Activated CD8-positive, alpha-beta T cell treated with anti-CD3 and anti-CD28 coated beads for 36 hours (primary cell): ENCODE data around the gene HIVEP1. TPM values are rescaled to one million over a fixed set of nuclear protein-coding genes. Genes with fewer than 3 reads are reported as not detected.
A peak's percentile ranks its signal among the peaks of the same experiment; 100 is the strongest.

Experiments used
- ATAC-seq: fragments of 200-7000 bp; cut with Tn5 transposase; one replicate; pipeline ENCODE4 v1.10.0; 2021; ENCODE audit warnings: mild to moderate bottlenecking, moderate library complexity
- CTCF ChIA-PET: fragments of 350-600 bp; sonication (Branson Sonifier 250); formaldehyde crosslinking; loops from one replicate; lab custom pipeline; 2021; ENCODE audit warnings: antibody characterized with exemption; lab: Charles Lee
- POLR2A ChIA-PET: fragments of 350-600 bp; sonication (Branson Sonifier 250); formaldehyde crosslinking; loops from one replicate; lab custom pipeline; 2021; ENCODE audit warnings: antibody characterized with exemption; lab: Charles Lee
- DNase-seq: peaks from one replicate; pipeline ENCODE4 v3.0.0-alpha.2; 2020
- H3K27ac Mint-ChIP-seq: one replicate; pipeline ENCODE4 v1.8.0; 2021; ENCODE audit warnings: mild to moderate bottlenecking, mixed read lengths
- H3K27me3 Mint-ChIP-seq: one replicate; pipeline ENCODE4 v1.8.0; 2021; ENCODE audit warnings: mixed read lengths
- H3K36me3 Mint-ChIP-seq: one replicate; pipeline ENCODE4 v1.8.0; 2021; ENCODE audit warnings: low read depth, mixed read lengths
- H3K4me1 Mint-ChIP-seq: one replicate; pipeline ENCODE4 v1.8.0; 2021; ENCODE audit warnings: low read depth, mixed read lengths
- H3K4me3 Mint-ChIP-seq: one replicate; pipeline ENCODE4 v1.8.0; 2021; ENCODE audit warnings: mild to moderate bottlenecking, moderate library complexity, mixed read lengths
- H3K9me3 Mint-ChIP-seq: one replicate; pipeline ENCODE4 v1.8.0; 2021; ENCODE audit warnings: mixed read lengths
- intact Hi-C: fragments of 100-400 bp; cut with micrococcal nuclease; formaldehyde crosslinking; loops from one replicate; pipeline ENCODE4 v1.10.0; 2022
- total RNA-seq, 2 experiments: library from RNA; stranded (reverse); gene quantifications; one replicate each; pipeline ENCODE4 v1.2.3, GENCODE V29; 2021
- TF ChIP-seq, protein P1 (sequence below): fragments of 200-600 bp; IDR thresholded peaks from one replicate; pipeline ENCODE4 v1.8.0; 2022; ENCODE audit warnings: antibody characterized with exemption, mild to moderate bottlenecking

HIVEP1 gene
- total RNA-seq, 2 experiments from 2014 or later, result 38.5 to 41.3 TPM

DNA sequence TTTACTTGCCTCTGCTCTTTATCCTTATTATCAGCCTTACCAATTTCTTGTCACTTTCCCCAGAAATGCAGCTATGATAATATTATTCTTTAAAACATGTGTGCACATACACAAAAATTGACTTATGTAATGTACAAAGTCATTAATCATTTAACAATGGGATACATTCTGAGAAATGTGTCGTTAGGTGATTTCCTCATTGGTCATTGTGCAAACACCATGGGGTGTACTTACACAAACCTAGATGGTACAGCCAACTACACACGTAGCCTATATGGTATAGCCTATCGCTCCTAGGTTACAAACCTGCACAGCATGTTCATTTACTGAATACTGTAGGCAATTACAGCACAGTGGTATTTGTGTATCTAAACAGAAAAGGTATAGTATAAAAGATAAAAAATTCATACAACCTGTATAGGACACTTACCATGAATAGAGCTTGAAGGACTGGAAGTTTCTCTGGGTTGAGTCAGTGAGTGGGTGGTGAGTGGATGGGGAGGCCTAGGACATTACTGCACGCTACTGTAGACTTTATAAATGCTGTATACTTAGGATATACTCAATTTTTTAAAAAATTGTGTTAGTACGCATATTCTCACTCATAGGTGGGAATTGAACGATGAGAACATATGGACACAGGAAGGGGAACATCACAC is 56.9 kb downstream of the HIVEP1 start:
- ChIA-PET CTCF (no interaction called here), POLR2A (no interaction called here)
- Mint-ChIP-seq H3K27me3 (no peaks in the 10 kb centered on the region), H3K36me3 (peaks cover 13% of the 10 kb centered on the region), H3K27ac (no peak overlapping the region), H3K4me3 (no peak overlapping the region), H3K9me3 (no peaks in the 10 kb centered on the region), H3K4me1 (peaks cover 67% of the 10 kb centered on the region)
- DNase-seq, result no peak
- intact Hi-C loops, result no loop called here
- no peak for ATAC-seq
- TF ChIP-seq, protein P1, sequence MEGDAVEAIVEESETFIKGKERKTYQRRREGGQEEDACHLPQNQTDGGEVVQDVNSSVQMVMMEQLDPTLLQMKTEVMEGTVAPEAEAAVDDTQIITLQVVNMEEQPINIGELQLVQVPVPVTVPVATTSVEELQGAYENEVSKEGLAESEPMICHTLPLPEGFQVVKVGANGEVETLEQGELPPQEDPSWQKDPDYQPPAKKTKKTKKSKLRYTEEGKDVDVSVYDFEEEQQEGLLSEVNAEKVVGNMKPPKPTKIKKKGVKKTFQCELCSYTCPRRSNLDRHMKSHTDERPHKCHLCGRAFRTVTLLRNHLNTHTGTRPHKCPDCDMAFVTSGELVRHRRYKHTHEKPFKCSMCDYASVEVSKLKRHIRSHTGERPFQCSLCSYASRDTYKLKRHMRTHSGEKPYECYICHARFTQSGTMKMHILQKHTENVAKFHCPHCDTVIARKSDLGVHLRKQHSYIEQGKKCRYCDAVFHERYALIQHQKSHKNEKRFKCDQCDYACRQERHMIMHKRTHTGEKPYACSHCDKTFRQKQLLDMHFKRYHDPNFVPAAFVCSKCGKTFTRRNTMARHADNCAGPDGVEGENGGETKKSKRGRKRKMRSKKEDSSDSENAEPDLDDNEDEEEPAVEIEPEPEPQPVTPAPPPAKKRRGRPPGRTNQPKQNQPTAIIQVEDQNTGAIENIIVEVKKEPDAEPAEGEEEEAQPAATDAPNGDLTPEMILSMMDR, result no peak

DNA sequence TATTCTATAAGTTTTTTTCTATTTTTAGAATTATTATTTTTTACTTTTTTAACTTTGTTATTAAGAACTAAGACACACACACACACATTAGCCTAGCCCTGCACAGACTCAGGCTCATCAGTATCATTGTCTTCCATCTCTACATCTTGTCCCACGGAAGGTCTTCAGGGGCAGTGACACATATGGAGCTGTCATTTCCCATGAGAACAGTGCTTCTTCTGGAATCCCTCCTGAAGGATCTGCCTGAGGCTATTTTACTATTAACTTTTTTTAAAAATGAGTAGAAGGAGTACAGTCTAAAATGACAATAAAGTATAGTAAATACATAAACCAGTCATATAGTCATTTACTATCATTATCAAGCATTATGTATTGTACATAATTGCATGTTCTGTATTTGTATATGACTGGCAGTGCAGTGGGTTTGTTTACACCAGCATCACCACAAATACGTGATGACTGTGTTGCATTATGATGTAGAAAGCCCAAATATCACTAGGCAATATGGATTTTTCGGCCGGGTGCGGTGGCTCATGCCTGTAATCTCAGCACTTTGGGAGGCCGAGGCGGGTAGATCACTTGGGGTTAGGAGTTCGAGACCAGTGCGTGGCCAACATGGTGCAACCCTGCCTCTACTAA is 57.9 kb downstream of the HIVEP1 start:
- POLR2A ChIA-PET, result no interaction called here
- H3K4me1 Mint-ChIP-seq, result peaks cover 65% of the 10 kb centered on the region
- no peak overlapping the region for H3K27ac Mint-ChIP-seq
- DNase-seq (no peak), ATAC-seq (no peak)
- intact Hi-C loops, result no loop called here
- peaks cover 10% of the 10 kb centered on the region for H3K36me3 Mint-ChIP-seq
- TF ChIP-seq, protein P1, result no peak
- H3K9me3 Mint-ChIP-seq, result no peaks in the 10 kb centered on the region
- CTCF ChIA-PET, result no interaction called here
- H3K27me3 Mint-ChIP-seq, result no peaks in the 10 kb centered on the region
- no peak overlapping the region for H3K4me3 Mint-ChIP-seq

DNA sequence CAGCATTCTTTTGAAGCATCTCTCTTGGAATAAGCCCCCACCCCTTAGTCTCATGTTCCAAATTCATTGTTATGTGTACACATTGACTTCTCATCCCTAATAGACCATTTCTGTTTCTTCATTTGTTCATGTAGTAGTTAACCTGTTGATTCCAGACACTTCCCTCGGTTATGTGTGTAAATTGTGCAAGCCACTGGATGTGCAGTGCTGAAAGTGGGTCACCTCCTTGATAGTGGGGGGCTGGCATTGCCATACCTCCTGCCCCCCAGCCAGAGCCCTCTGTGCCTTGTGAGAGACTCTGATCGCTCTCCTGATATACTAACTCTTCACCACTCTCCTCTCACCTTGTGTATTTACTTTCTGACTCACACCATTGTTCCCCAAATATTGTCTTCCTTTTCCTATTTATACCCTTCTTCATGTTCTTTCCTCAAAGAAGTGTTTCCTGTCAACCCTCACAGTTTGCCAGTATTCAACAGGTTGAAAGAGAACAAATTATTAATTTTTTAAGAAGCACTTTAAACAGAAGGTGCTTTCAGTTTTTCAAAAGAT is 59.0 kb downstream of the HIVEP1 start:
- intact Hi-C loops, result no loop called here
- H3K27me3 Mint-ChIP-seq, result no peaks in the 10 kb centered on the region
- ATAC-seq, result no peak
- no peaks in the 10 kb centered on the region for H3K9me3 Mint-ChIP-seq
- ChIA-PET POLR2A (no interaction called here), CTCF (no interaction called here)
- peaks cover 5% of the 10 kb centered on the region for H3K36me3 Mint-ChIP-seq
- TF ChIP-seq, protein P1, result no peak
- H3K27ac Mint-ChIP-seq, result no peak overlapping the region
- no peak for DNase-seq
- peaks cover 63% of the 10 kb centered on the region for H3K4me1 Mint-ChIP-seq
- no peak overlapping the region for H3K4me3 Mint-ChIP-seq

DNA sequence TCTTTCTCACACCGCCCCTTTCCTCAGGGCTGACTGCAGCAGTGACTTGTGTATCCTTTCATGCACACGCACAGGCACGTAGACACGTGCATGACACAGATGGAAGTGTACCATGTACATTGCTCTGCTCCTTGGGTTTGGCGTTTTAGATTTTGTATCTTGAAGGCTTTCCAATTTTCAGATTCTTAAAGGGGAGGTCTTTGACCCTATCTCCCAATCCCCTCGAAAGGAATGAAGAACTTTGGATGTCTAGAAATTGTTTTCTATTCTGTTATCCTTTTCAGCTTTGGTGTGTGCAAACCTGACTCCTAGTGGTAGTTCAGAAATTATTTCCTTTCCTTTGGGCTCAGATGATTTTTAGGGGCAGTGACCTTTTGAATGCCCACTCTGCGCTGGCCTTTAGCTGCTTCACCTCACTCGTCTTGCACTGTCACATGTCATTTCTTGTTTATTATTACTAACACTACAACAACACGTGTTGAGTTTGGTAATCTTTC is 63.0 kb downstream of the HIVEP1 start:
- ChIA-PET CTCF (interaction anchor here (0.7 to 1.8 kb wide), 9 partner anchors 9 to 420 kb away, joined by 3 to 5 read pairs (median 3); no protein-coding TSS in a partner anchor), POLR2A (no interaction called here)
- peaks cover 65% of the 10 kb centered on the region for H3K4me1 Mint-ChIP-seq
- peak; percentile 87 for ATAC-seq
- H3K27me3 Mint-ChIP-seq, result no peaks in the 10 kb centered on the region
- peak; percentile 52 for DNase-seq
- no peak overlapping the region for H3K4me3 Mint-ChIP-seq
- TF ChIP-seq, protein P1, result peak; percentile 58
- peaks cover 14% of the 10 kb centered on the region for H3K36me3 Mint-ChIP-seq
- no peak overlapping the region for H3K27ac Mint-ChIP-seq
- no peaks in the 10 kb centered on the region for H3K9me3 Mint-ChIP-seq
- intact Hi-C loops, result no loop called here
